Glutamatergic neuron (in vitro differentiated cells): ENCODE results near the gene ITPR1. TPM values are rescaled to one million over a fixed set of nuclear protein-coding genes. Genes with fewer than 3 reads are reported as not detected.

Experiments
- DNase-seq: peaks from one replicate; pipeline ENCODE4 v3.0.0; 2022
- H3K27ac Mint-ChIP-seq: one replicate; pipeline ENCODE4 v1.8.0; 2020; ENCODE audit warnings: mild to moderate bottlenecking, mixed read lengths, inconsistent platforms; ENCODE audit not compliant: unreplicated experiment
- H3K27me3 Mint-ChIP-seq: one replicate; pipeline ENCODE4 v1.8.0; 2020; ENCODE audit warnings: mild to moderate bottlenecking, moderate library complexity, mixed read lengths, inconsistent platforms; ENCODE audit not compliant: unreplicated experiment
- H3K36me3 Mint-ChIP-seq: one replicate; pipeline ENCODE4 v1.8.0; 2020; ENCODE audit warnings: mild to moderate bottlenecking, mixed read lengths, inconsistent platforms; ENCODE audit not compliant: unreplicated experiment
- H3K4me1 Mint-ChIP-seq: one replicate; pipeline ENCODE4 v1.8.0; 2020; ENCODE audit warnings: mild to moderate bottlenecking, low read depth, mixed read lengths, inconsistent platforms; ENCODE audit not compliant: unreplicated experiment
- H3K4me3 Mint-ChIP-seq: one replicate; pipeline ENCODE4 v1.8.0; 2020; ENCODE audit warnings: mild to moderate bottlenecking, mixed read lengths, inconsistent platforms; ENCODE audit not compliant: unreplicated experiment
- H3K9me3 Mint-ChIP-seq: one replicate; pipeline ENCODE4 v1.8.0; 2020; ENCODE audit warnings: mild to moderate bottlenecking, moderate library complexity, mixed read lengths, inconsistent platforms; ENCODE audit not compliant: unreplicated experiment
- CTCF ChIP-seq: fragments of 200-600 bp; sonication (generic); IDR thresholded peaks from one replicate; pipeline ENCODE4 v1.5.0; 2021; ENCODE audit not compliant: partially characterized antibody, unreplicated experiment
- total RNA-seq: library from RNA; stranded (reverse); fragmentation: NEBNext Ultra II Directional; extraction: Animal tissue kit (Norgen Biotek cat#: 25700); gene quantifications from one replicate; pipeline ENCODE4 v1.2.1, GENCODE V29; 2021; ENCODE audit not compliant: unreplicated experiment

The ITPR1 gene
- total RNA-seq, 1 donor from 2014 or later, result 6.9 TPM

- TF ChIP-seq CTCF, result no peak
- Mint-ChIP-seq H3K4me3 (no peak overlapping the region), H3K4me1 (no peaks in the 10 kb centered on the region), H3K9me3 (no peaks in the 10 kb centered on the region), H3K27ac (no peak overlapping the region), H3K36me3 (no peaks in the 10 kb centered on the region), H3K27me3 (no peaks in the 10 kb centered on the region)
- DNase-seq, result no peak
Observed at GRCh38 chr3:4883011-4883410, 389.9 kb downstream of the ITPR1 start.

GRCh38 chr3:4884888-4885287, 391.7 kb downstream of the ITPR1 start:
- H3K36me3 Mint-ChIP-seq, result no peaks in the 10 kb centered on the region
- H3K27me3 Mint-ChIP-seq, result no peaks in the 10 kb centered on the region
- no peak for DNase-seq
- TF ChIP-seq CTCF, result no peak
- H3K9me3 Mint-ChIP-seq, result no peaks in the 10 kb centered on the region
- no peak overlapping the region for H3K4me3 Mint-ChIP-seq
- H3K27ac Mint-ChIP-seq, result no peak overlapping the region
- H3K4me1 Mint-ChIP-seq, result no peaks in the 10 kb centered on the region

- DNase-seq, result no peak
- Mint-ChIP-seq H3K9me3 (no peaks in the 10 kb centered on the region), H3K27me3 (no peaks in the 10 kb centered on the region), H3K36me3 (no peaks in the 10 kb centered on the region), H3K27ac (no peak overlapping the region), H3K4me1 (no peaks in the 10 kb centered on the region), H3K4me3 (no peak overlapping the region)
- no peak for TF ChIP-seq CTCF
Observed at GRCh38 chr3:4885316-4885715, 392.2 kb downstream of the ITPR1 start.

- H3K36me3 Mint-ChIP-seq, result no peaks in the 10 kb centered on the region
- H3K27ac Mint-ChIP-seq, result no peak overlapping the region
- no peaks in the 10 kb centered on the region for H3K4me1 Mint-ChIP-seq
- DNase-seq, result no peak
- no peak overlapping the region for H3K4me3 Mint-ChIP-seq
- no peak for TF ChIP-seq CTCF
- H3K9me3 Mint-ChIP-seq, result no peaks in the 10 kb centered on the region
- no peaks in the 10 kb centered on the region for H3K27me3 Mint-ChIP-seq
Observed at GRCh38 chr3:4886448-4886847, 393.3 kb downstream of the ITPR1 start.

- Mint-ChIP-seq H3K27me3 (no peaks in the 10 kb centered on the region), H3K9me3 (no peaks in the 10 kb centered on the region), H3K4me3 (no peak overlapping the region), H3K27ac (no peak overlapping the region), H3K4me1 (no peaks in the 10 kb centered on the region), H3K36me3 (no peaks in the 10 kb centered on the region)
- no peak for DNase-seq
- TF ChIP-seq CTCF, result no peak
Observed at GRCh38 chr3:4887177-4887576, 394.0 kb downstream of the ITPR1 start.
